ENCODE measurements around the gene RSAD2.

The RSAD2 gene

GRCh38 chr2:6937582-6937981 is 60.0 kb downstream of the RSAD2 start:
- no peak for DNase-seq (ENCODE audit: extremely low spot score)
- ChIA-PET CTCF (no interaction called here), POLR2A (no interaction called here)
- no peak for TF ChIP-seq CTCF (IDR thresholded peaks at IDR 0.05; ENCODE audit: control extremely low read depth, extremely low read depth, low read depth, missing control alignments)

GRCh38 chr2:6939071-6939470 is 61.5 kb downstream of the RSAD2 start:
- DNase-seq (ENCODE audit: extremely low spot score): no peak
- no peak for TF ChIP-seq CTCF (IDR thresholded peaks at IDR 0.05; ENCODE audit: control extremely low read depth, extremely low read depth, low read depth, missing control alignments)
- ChIA-PET POLR2A (no interaction called here), CTCF (no interaction called here)

- no peak for TF ChIP-seq CTCF (IDR thresholded peaks at IDR 0.05; ENCODE audit: control extremely low read depth, extremely low read depth, low read depth, missing control alignments)
- POLR2A ChIA-PET: no interaction called here
- DNase-seq (ENCODE audit: extremely low spot score): no peak
- CTCF ChIA-PET: interaction anchor here (1.1 kb wide), 1 partner anchor 24 kb away, joined by 5 read pairs; no protein-coding TSS in a partner anchor
Measured at GRCh38 chr2:6940820-6941219, 63.2 kb downstream of the RSAD2 start.

GRCh38 chr2:6941299-6942046 is 63.9 kb downstream of the RSAD2 start:
- ChIA-PET POLR2A (no interaction called here), CTCF (interaction anchor here (0.7 to 1.1 kb wide), 2 partner anchors 12 to 25 kb away, joined by 3 to 5 read pairs; no protein-coding TSS in a partner anchor)
- no peak for DNase-seq (ENCODE audit: extremely low spot score)
- TF ChIP-seq CTCF (IDR thresholded peaks at IDR 0.05; ENCODE audit: control extremely low read depth, extremely low read depth, low read depth, missing control alignments): no peak

GRCh38 chr2:6942848-6943247 is 65.3 kb downstream of the RSAD2 start:
- no peak for DNase-seq (ENCODE audit: extremely low spot score)
- no peak for TF ChIP-seq CTCF (IDR thresholded peaks at IDR 0.05; ENCODE audit: control extremely low read depth, extremely low read depth, low read depth, missing control alignments)
- POLR2A ChIA-PET: no interaction called here
- CTCF ChIA-PET: interaction anchor here (1.7 kb wide), 1 partner anchor 15 kb away, joined by 4 read pairs; no protein-coding TSS in a partner anchor

- TF ChIP-seq CTCF (IDR thresholded peaks at IDR 0.05; ENCODE audit: control extremely low read depth, extremely low read depth, low read depth, missing control alignments): no peak
- no peak for DNase-seq (ENCODE audit: extremely low spot score)
- ChIA-PET CTCF (interaction anchor here (1.1 to 1.7 kb wide), 2 partner anchors 14 to 141 kb away, joined by 3 to 4 read pairs; no protein-coding TSS in a partner anchor), POLR2A (no interaction called here)
Measured at GRCh38 chr2:6943523-6943922, 65.9 kb downstream of the RSAD2 start.

Measured in GM10248 (cell line).